Smooth muscle cell (in vitro differentiated cells): Measurements from ENCODE around the gene RNF40. TPM values are rescaled to one million over a fixed set of nuclear protein-coding genes. Genes with fewer than 3 reads are reported as not detected.

Source experiments
- DNase-seq: peaks from one replicate; lab custom pipeline; 2025; ENCODE audit not compliant: unreplicated experiment; lab: John Stamatoyannopoulos, UW
- H2AFZ ChIP-seq: fragments of 200-600 bp; sonication (generic); 2 replicates; pipeline ENCODE4 v1.6.0; 2016; ENCODE audit warnings: antibody characterized with exemption, low read depth, mild to moderate bottlenecking
- H3F3A ChIP-seq: fragments of 200-600 bp; sonication (generic); 2 replicates; pipeline ENCODE4 v1.6.0; 2017; ENCODE audit warnings: antibody characterized with exemption, low read depth
- H3K27ac ChIP-seq: fragments of 200-600 bp; sonication (generic); 2 replicates; pipeline ENCODE4 v1.5.1; 2016; ENCODE audit warnings: low read depth, mild to moderate bottlenecking
- H3K27me3 ChIP-seq: fragments of 200-600 bp; sonication (generic); 2 replicates; pipeline ENCODE4 v1.6.1; 2016; ENCODE audit warnings: low read depth, mild to moderate bottlenecking
- H3K36me3 ChIP-seq: fragments of 200-600 bp; sonication (generic); 2 replicates; pipeline ENCODE4 v1.5.1; 2016; ENCODE audit warnings: low read depth
- H3K4me1 ChIP-seq: fragments of 200-600 bp; sonication (generic); 2 replicates; pipeline ENCODE4 v1.5.1; 2016; ENCODE audit warnings: low read depth
- H3K4me2 ChIP-seq: fragments of 200-600 bp; sonication (generic); 2 replicates; pipeline ENCODE4 v1.6.0; 2016; ENCODE audit warnings: mild to moderate bottlenecking
- H3K4me3 ChIP-seq: fragments of 200-600 bp; sonication (generic); 2 replicates; pipeline ENCODE4 v1.5.1; 2016; ENCODE audit warnings: mild to moderate bottlenecking
- H3K79me2 ChIP-seq: fragments of 200-600 bp; sonication (generic); 2 replicates; pipeline ENCODE4 v1.6.0; 2016; ENCODE audit warnings: low read depth, mild to moderate bottlenecking
- H3K9ac ChIP-seq: fragments of 200-600 bp; sonication (generic); 2 replicates; pipeline ENCODE4 v1.6.0; 2016; ENCODE audit warnings: low read depth
- H3K9me3 ChIP-seq: fragments of 200-600 bp; sonication (generic); replicated peaks from 2 replicates; pipeline ENCODE4 v1.5.1; 2016; ENCODE audit warnings: low read depth
- H4K20me1 ChIP-seq: fragments of 200-600 bp; sonication (generic); 2 replicates; pipeline ENCODE4 v1.6.0; 2016; ENCODE audit warnings: low read depth
- CTCF ChIP-seq: fragments of 200-600 bp; sonication (generic); IDR thresholded peaks from 2 replicates; pipeline ENCODE4 v1.5.1; 2017; ENCODE audit warnings: borderline replicate concordance, mild to moderate bottlenecking, antibody characterized with exemption; ENCODE audit not compliant: insufficient read depth, poor library complexity, severe bottlenecking
- WGBS: methylation state at CpG from one replicate; pipeline ENCODE4 v1.1.7; 2016; ENCODE audit warnings: low lambda C conversion rate; 5-methylcytosine and 5-hydroxymethylcytosine counted together
- polyA plus RNA-seq: library from polyadenylated mRNA; unstranded; fragments of >200 nt; fragmentation: Nextera tagmentation; extraction: Ambion mirVana; gene quantifications from 2 replicates; pipeline ENCODE4 v1.2.1, GENCODE V29; 2016
- total RNA-seq: library from RNA; depleted of rRNA; stranded (reverse); fragments of >200 nt; gene quantifications from 2 replicates; pipeline ENCODE4 v1.2.3, GENCODE V29; 2014

RNF40 gene
- total and polyA plus RNA-seq, 2 experiments from 2014 or later: 66.1 to 92.5 TPM

- H4K20me1 ChIP-seq: peaks cover 3% of the 10 kb centered on the region
- H3K4me1 ChIP-seq: peaks cover 3% of the 10 kb centered on the region
- DNase-seq: no peak
- no peak overlapping the region for H2AFZ ChIP-seq
- no peaks in the 10 kb centered on the region for H3K27me3 ChIP-seq
- no peaks in the 10 kb centered on the region for H3K9me3 ChIP-seq
- no peak for TF ChIP-seq CTCF
- peaks cover 18% of the 10 kb centered on the region for H3K79me2 ChIP-seq
- peaks cover 4% of the 10 kb centered on the region for H3K36me3 ChIP-seq
- H3K4me2 ChIP-seq: no peak overlapping the region
- no peak overlapping the region for H3K9ac ChIP-seq
- H3F3A ChIP-seq: peaks cover 9% of the 10 kb centered on the region
- H3K4me3 ChIP-seq: no peak overlapping the region
- H3K27ac ChIP-seq: no peak overlapping the region
- WGBS: 58% methylated on average over 4 of the region's 4 CpGs
These were observed 11.9 kb upstream of the RNF40 start for GRCh38 chr16:30750201-30750600.

- Histone ChIP-seq H2AFZ (no peak overlapping the region), H3K9ac (no peak overlapping the region), H3K4me1 (peaks cover 3% of the 10 kb centered on the region), H3K79me2 (peaks cover 18% of the 10 kb centered on the region), H3K27ac (no peak overlapping the region), H3K9me3 (no peaks in the 10 kb centered on the region), H4K20me1 (peaks cover 3% of the 10 kb centered on the region), H3K36me3 (no peaks in the 10 kb centered on the region), H3F3A (peaks cover 3% of the 10 kb centered on the region), H3K27me3 (no peaks in the 10 kb centered on the region), H3K4me3 (no peak overlapping the region), H3K4me2 (no peak overlapping the region)
- no peak for TF ChIP-seq CTCF
- no peak for DNase-seq
- WGBS: 98% methylated on average over 13 of the region's 20 CpGs
These were observed 11.2 kb upstream of the RNF40 start for GRCh38 chr16:30750876-30751465.

- DNase-seq: no peak
- Histone ChIP-seq H3K4me3 (no peak overlapping the region), H3K27me3 (no peaks in the 10 kb centered on the region), H4K20me1 (peaks cover 3% of the 10 kb centered on the region), H3K36me3 (no peaks in the 10 kb centered on the region), H3F3A (no peaks in the 10 kb centered on the region), H3K4me2 (no peak overlapping the region), H2AFZ (no peak overlapping the region), H3K9ac (no peak overlapping the region), H3K79me2 (peaks cover 15% of the 10 kb centered on the region), H3K4me1 (no peaks in the 10 kb centered on the region), H3K27ac (no peak overlapping the region), H3K9me3 (no peaks in the 10 kb centered on the region)
- 100% methylated on average over 4 of the region's 4 CpGs for WGBS
- TF ChIP-seq CTCF: no peak
These were observed 8.5 kb upstream of the RNF40 start for GRCh38 chr16:30753596-30753995.
